Measurements from ENCODE around the gene INTS6L.
A peak's percentile ranks its signal among the peaks of the same experiment; 100 is the strongest.

Gene INTS6L, protein sequence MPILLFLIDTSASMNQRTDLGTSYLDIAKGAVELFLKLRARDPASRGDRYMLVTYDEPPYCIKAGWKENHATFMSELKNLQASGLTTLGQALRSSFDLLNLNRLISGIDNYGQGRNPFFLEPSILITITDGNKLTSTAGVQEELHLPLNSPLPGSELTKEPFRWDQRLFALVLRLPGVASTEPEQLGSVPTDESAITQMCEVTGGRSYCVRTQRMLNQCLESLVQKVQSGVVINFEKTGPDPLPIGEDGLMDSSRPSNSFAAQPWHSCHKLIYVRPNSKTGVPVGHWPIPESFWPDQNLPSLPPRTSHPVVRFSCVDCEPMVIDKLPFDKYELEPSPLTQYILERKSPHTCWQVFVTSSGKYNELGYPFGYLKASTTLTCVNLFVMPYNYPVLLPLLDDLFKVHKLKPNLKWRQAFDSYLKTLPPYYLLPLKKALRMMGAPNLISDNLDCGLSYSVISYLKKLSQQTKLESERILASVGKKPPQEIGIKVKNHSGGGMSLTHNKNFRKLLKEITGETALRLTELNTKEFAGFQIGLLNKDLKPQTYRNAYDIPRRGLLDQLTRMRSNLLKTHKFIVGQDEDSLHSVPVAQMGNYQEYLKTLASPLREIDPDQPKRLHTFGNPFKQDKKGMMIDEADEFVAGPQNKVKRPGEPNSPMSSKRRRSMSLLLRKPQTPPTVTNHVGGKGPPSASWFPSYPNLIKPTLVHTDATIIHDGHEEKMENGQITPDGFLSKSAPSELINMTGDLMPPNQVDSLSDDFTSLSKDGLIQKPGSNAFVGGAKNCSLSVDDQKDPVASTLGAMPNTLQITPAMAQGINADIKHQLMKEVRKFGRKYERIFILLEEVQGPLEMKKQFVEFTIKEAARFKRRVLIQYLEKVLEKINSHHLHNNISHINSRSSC

GRCh38 chrX:135520553-135521404 is at the start of gene INTS6L:
INTS6L (plus strand) TSS chrX:135520660; CDS start chrX:135520993, 333 bp downstream.
- no peak for FAIRE-seq

DNA sequence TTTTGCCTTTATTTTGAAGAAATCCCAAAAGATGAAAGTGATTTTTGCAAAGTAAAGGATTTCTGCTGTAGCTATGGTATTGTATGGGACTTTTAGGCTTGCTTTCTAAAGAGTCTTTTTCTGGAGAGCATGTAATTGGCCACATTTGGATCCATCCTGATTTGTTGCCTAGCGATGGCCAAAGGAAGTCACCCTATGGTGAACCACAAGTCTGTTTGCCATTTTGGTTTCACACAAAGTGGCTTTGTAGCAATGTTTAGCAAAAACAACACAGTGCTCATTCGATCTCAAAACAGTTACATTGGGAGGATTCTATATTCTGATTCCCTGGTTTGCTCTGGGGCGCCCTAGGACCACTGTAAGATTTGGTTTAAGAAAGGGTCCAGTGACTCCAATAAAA is 44.1 kb upstream of the INTS6L start:
- no peak for FAIRE-seq

DNA sequence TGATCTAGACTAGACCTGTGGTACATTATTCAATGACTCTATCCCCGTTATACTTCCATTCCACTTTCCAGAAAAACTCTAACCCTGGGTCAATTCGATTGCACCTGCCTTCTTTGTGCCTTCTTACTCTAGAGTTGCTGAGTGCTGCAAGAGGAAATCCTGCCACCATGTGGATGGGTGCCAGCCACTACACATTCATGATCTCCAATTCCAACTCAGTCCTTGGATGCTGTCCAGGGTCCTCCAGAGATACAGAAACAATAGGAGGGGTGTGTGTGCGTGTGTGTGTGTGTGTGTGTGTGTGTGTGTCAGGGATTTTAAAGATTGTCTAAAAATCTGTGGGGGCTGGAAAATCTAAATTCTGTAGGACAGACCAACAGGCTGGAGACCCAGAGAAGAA is 42.9 kb upstream of the INTS6L start:
- FAIRE-seq, result peak; percentile 65

DNA sequence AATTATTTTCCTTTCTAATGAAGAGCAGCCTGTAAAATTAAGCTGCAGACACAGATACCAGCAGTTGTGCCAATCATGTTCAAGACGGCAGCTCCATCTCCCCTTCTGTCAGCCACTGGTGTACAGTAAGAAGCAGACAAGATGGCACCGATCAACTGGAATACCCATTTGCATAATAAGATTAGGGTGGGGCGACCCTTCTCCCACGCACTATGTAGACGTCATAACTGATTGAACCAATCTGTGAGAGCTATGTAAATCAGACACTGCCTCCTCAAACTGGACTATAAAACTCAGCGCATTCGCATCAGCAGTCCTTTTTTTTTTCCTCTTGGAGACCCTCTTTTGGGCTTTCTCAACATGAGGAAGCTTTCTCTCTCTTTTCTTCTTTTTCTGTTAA is 40.4 kb upstream of the INTS6L start:
- FAIRE-seq, result no peak

DNA sequence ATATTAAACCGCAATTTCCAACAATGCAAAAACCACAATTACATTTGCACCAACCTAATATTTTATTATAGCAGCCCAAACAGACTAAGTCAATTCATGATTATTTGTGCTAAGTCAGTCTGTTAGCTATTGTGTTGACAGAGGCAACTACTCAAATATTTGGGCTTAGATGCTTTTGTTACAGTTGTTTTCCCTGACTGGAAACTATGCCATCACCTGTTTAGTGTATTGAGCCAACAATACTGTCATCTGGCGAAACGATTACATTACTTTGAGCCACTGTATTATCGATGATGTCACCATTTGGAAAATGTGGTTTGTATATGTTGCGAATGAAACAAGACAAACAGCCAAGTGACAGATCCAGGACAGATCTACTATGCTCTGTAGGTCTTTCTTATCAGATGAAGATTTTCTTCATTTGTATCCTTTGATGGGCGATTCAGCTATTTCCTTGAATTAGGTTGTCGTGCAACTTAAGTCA is 38.7 kb upstream of the INTS6L start:
- FAIRE-seq, result no peak

DNA sequence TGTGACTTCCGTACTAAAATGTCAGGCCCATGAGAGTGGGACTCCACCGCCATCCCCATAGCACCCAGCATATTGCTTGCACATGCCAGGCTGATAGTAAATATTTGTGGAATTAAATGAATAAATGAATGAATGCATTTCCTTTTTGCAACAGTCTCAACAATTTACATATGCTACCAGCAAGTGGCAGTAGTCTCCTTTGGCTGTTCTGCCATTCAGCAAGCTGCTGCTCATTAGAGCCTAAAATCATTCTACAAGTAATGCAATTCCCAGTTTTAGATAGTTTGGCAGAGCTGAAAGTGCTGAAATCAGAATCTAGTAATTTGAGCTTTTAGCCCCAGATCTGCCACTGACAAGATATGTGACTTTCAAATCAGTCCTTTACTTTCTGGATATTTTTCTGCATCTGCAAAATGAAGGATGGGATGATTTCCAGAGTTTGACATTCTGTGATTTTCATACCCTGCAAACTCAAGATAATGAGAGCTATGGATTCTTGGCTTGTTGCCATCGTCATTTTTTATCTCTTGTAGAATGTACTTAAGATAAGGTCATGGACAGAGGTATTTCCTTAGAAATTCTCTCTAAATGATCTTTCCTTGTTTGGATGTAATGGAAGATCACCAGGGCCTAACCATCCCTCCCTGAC is 35.7 kb upstream of the INTS6L start:
- FAIRE-seq, result peak; percentile 99

DNA sequence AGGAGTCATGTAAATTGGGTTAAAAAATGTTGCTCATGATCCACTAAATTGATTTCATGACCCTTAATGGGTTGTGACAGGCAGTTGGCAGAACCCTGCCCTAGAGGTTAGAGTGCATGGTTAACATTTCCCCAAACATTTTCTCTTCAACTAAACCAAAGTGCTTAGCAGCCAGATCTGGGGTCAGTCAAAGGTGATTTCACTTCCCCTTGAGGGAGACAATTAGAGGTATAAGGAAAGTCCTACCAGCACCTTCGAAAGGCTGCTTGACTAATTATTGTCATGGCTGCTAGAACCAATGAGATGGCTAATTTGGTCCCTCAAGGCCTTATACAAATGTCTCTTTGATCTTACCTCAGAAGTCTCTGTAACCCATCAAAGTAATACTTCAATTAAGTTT is 30.9 kb upstream of the INTS6L start:
- no peak for FAIRE-seq

DNA sequence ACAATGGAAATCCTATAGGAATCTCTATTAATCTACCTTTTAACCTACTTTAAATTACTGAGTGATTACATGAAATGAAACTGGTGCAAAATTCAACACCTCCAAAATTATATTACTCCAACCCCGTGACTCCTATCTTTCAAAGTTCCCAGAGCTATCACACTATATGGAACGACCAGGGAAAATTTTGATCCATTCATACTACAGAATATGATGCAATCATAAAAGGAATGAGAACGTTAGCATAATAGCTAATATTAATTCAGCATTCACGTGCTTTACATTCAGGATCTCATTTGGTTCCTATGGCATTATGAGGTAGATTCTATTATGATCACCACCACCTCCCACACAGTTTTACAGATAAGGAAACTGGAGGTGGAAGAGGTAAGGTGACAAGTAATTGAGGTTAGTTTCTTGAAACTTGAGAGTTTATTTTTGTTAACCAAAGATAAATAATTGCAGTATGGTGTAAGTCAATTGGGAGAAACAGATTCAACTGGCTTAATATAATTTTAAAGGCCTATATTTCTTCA is 29.4 kb upstream of the INTS6L start:
- FAIRE-seq, result no peak

DNA sequence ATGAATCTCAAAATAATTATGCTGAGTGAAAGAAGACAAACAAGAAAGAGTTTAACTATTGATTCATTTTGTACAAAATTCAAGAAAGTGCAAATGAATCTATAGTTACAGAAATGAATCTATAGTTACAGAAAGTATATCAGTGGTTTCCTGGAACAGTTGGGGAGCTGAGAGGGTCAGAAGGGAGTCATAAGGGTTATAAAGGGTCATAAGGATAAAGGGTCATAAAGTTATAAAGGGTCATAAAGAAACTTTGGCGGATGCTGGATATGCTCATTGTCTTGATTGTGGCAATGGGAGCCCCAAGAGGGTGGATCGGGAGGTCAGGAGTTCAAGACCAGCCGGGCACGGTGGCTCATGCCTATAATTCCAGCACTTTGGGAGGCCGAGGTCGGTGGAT is 26.0 kb upstream of the INTS6L start:
- FAIRE-seq, result no peak

DNA sequence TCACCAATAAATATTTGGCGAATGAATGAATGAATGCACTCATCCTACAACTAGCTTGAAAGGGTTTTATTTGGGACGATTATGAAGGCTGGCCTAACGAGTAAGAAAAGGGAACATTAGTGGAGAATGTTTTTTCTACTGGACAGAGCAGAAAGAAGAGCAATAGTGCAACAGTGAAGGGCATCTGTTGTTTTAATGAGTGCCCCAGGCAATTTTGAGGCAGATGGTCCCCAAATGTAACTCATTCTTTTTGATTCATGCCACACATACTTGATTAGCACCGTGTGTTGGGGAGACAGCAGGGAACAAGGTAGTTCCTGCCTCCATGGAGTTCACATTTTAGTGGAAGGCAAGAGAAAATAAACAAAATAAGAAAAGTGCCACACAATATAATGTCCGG is 22.7 kb upstream of the INTS6L start:
- FAIRE-seq, result no peak

DNA sequence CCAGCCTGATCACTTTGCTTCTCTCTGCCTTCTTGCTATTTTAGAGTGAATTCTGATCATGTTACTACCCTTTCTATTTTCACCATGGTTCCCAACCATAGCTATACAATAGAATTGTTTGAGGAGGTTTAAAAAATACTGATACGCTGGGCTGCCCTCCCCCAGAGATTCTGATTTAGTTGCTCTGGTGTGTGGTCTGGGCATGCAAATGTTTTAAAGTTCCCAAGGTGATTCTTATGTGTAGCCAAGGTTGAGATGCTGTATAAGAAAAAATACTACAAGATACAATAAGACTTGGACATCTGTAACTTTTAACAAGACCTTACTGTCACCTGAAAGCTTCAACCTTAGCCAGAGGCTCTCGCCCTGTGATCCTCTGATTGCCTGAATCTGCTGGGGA is 22.2 kb upstream of the INTS6L start:
- no peak for FAIRE-seq

DNA sequence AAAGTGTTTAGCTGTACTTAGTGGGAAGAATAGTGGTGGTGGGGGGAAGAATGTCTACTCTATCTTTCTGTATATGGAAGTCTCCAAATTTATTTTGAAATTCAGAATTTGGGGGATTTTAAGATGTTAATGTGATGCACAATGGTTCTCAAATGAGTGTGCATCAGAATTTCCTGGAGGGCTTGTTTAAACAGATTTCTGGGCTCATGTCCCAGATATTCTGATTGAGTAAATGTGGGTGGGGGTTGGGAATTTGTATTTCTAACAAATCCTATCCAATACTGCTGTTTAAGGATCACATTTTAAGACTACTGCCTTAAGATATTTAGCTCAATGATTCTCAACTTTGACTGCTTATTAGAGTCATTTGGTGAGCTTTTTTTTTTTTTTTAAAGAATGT is 15.1 kb upstream of the INTS6L start:
- no peak for FAIRE-seq

DNA sequence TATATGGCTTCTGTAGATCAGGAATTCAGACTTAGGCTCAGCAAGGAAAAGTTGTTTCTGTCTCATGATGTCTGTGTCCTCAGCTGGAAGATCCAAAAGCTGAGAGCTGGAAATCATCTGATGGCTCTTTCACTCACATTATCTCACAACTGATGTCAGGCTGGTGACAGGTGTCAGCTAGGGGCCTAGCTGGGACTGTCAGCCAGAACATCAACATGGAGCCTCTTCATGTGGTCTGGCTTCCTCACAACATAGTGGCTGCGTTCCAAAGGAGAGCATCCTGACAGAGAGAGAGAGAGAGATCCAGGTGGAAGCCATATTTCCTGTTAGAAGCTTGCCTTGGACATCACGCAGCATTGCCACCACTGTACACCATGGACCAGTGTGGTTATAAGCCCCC is 10.6 kb upstream of the INTS6L start:
- FAIRE-seq, result no peak

DNA sequence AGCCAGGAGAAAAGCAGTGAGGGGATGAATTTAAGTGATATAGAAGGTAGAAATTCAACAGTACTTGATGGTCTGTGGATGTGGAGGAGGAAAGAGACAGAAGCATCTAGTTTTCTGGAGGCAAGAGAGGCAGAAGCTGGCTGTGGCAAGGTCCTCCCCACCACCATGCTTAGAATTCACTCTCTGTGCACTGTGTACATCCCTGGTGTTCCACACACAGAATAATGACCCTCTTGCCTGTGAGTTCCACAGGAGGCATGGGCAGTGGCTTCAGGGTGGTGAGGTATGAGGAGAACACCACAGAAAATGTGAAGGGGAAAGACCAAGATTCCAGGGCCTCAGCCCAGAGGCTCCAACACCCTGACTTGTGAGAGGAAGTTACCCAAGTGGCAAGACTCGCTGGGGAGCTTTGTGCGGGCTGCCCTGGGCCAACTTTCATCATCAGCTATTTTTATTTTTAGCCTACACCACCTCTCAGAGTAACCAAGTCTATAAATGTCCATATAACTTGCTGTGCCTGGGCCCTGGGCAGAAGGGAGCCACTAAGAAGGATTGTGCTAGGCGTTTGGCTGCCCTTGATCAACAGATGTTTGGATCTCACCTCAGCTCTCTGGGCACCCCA is 7.8 kb upstream of the INTS6L start:
- no peak for FAIRE-seq

DNA sequence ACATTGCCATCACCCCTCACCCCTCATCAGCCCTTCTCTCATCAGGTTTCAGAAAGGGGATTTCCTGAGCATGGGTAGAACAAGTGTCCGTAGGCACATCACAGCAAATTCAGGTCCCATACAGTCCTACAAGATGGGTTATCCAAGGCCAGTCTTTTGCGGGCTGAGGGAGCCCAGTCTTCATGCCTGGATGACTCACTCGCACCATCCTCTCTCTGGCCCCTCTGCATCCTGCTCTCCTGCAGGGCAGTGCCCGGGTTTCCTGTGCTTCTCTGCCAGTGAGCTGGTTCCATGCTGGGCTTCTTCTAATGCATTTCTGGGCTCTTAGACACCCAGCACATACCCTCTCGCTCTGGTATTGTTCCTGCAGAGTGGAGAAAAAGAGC is 7.3 kb upstream of the INTS6L start:
- FAIRE-seq, result no peak

- FAIRE-seq, result no peak
These were observed 4.1 kb upstream of the INTS6L start for GRCh38 chrX:135516376-135516775.

- FAIRE-seq, result no peak
These were observed 2.3 kb upstream of the INTS6L start for GRCh38 chrX:135518161-135518560.

DNA sequence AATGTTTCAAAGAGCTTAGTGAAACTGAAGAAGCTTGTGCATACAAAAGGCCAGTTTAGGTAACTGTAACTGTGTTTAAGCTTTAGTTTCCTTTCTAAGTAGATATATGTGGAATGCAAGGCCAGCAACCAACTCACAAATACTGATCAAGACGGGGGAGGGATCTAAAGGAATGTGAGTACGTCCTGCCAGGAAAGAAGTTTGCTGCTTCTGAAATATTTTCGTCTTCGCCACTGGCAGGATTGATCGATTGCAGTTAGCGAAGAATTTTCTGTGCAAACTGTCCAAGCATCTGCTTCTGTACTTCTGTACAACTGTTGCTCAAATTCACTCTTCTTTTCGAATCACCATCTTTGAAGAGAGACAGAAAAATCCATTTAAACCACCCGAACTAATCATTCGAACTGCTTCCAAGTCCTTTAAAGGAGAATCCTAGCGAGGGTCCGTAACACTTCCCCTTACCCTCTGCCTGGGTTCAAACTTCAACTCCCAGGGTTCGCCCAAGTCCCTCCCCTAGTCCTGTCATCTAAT is 373 bp upstream of the INTS6L start:
- FAIRE-seq, result peak; percentile 91

- FAIRE-seq, result no peak
These were observed 1.1 kb downstream of the INTS6L start for GRCh38 chrX:135521405-135522131.

GRCh38 chrX:135522132-135522530 is 1.7 kb downstream of the INTS6L start:
- no peak for FAIRE-seq

Data from islet of Langerhans (tissue), 1 donor.